Suprapubic skin (tissue), 4 donors: ENCODE data around the gene ATP1B2. TPM values are rescaled to one million over a fixed set of nuclear protein-coding genes. Genes with fewer than 3 reads are reported as not detected.

ENCODE experiments used
- DNase-seq, 2 donors: peaks; one replicate each; pipeline ENCODE4 v3.0.0-alpha.2; 2019; ENCODE audit warnings: low spot score in 2 of 2
- H3K27ac ChIP-seq: fragments of 200-600 bp; sonication (generic); one replicate; pipeline ENCODE4 v1.5.1; 2019
- H3K27me3 ChIP-seq: fragments of 200-600 bp; sonication (generic); one replicate; pipeline ENCODE4 v1.5.1; 2019
- H3K36me3 ChIP-seq: fragments of 200-600 bp; sonication (generic); one replicate; pipeline ENCODE4 v1.5.1; 2019
- H3K4me1 ChIP-seq: fragments of 200-600 bp; sonication (generic); one replicate; pipeline ENCODE4 v1.5.1; 2019
- H3K4me3 ChIP-seq: fragments of 200-600 bp; sonication (generic); one replicate; pipeline ENCODE4 v1.5.1; 2019; ENCODE audit warnings: mild to moderate bottlenecking
- H3K9me3 ChIP-seq: fragments of 200-600 bp; sonication (generic); one replicate; pipeline ENCODE4 v1.5.1; 2019
- CTCF ChIP-seq, 2 donors: fragments of 200-600 bp in 1 of 2; fragments of 450-650 bp in 1 of 2; sonication (generic) in 1 of 2; IDR thresholded peaks; one replicate each; pipeline ENCODE4 v1.5.1; 2016 to 2019; ENCODE audit warnings: antibody characterized with exemption in 2 of 2, mild to moderate bottlenecking in 1 of 2, moderate library complexity in 1 of 2
- EP300 ChIP-seq: sonication (generic); formaldehyde crosslinking; IDR thresholded peaks from one replicate; pipeline ENCODE4 v1.6.1; 2017; ENCODE audit warnings: antibody characterized with exemption
- POLR2A ChIP-seq, 2 donors: fragments of 450-650 bp; IDR thresholded peaks; one replicate each; pipeline ENCODE4 v1.6.1; 2017; ENCODE audit warnings: antibody characterized with exemption in 2 of 2, mild to moderate bottlenecking in 2 of 2, moderate library complexity in 2 of 2
- POLR2AphosphoS5 ChIP-seq, 3 donors: sonication (generic); formaldehyde crosslinking; IDR thresholded peaks; one replicate each; pipeline ENCODE4 v1.6.1; 2017; ENCODE audit warnings: antibody characterized with exemption in 3 of 3
- WGBS: methylation state at CpG from one replicate; pipeline ENCODE4 v1.1.5; 2018; 5-methylcytosine and 5-hydroxymethylcytosine counted together
- total RNA-seq, 4 donors: library from RNA; depleted of rRNA; stranded (reverse); fragments of >200 nt; gene quantifications; one replicate each; pipeline ENCODE4 v1.1.0, GENCODE V29; 2016

Gene ATP1B2
- total RNA-seq, 4 donors from 2014 or later: 0.49 to 4.2 (median 0.74) TPM

- no peak overlapping the region for H3K4me3 ChIP-seq
- no peaks in the 10 kb centered on the region for H3K9me3 ChIP-seq
- TF ChIP-seq EP300 (no peak), POLR2AphosphoS5 (IDR thresholded peaks at IDR 0.05) (no peak), POLR2A (IDR thresholded peaks at IDR 0.05) (no peak), CTCF (IDR thresholded peaks at IDR 0.05) (no peak)
- H3K4me1 ChIP-seq: peaks cover 20% of the 10 kb centered on the region
- H3K36me3 ChIP-seq: peaks cover 24% of the 10 kb centered on the region
- H3K27ac ChIP-seq: no peak overlapping the region
- 97% methylated on average over 13 of the region's 14 CpGs for WGBS
- H3K27me3 ChIP-seq: peaks cover 27% of the 10 kb centered on the region
- DNase-seq: no peak
Observed at GRCh38 chr17:7701681-7702080, 51.0 kb downstream of the ATP1B2 start.

GRCh38 chr17:7702776-7703175 lies 52.0 kb downstream of the ATP1B2 start:
- Histone ChIP-seq H3K4me1 (peaks cover 20% of the 10 kb centered on the region), H3K4me3 (no peak overlapping the region), H3K36me3 (peaks cover 24% of the 10 kb centered on the region), H3K27ac (no peak overlapping the region), H3K9me3 (no peaks in the 10 kb centered on the region), H3K27me3 (peaks cover 32% of the 10 kb centered on the region)
- DNase-seq: no peak
- 80% methylated on average over 1 of the region's 13 CpGs for WGBS
- TF ChIP-seq CTCF (IDR thresholded peaks at IDR 0.05) (no peak), EP300 (no peak), POLR2AphosphoS5 (IDR thresholded peaks at IDR 0.05) (no peak), POLR2A (IDR thresholded peaks at IDR 0.05) (no peak)

GRCh38 chr17:7703584-7704479 lies 53.1 kb downstream of the ATP1B2 start:
- TF ChIP-seq POLR2A (IDR thresholded peaks at IDR 0.05): no peak
- TF ChIP-seq CTCF (IDR thresholded peaks at IDR 0.05): no peak
- TF ChIP-seq POLR2AphosphoS5 (IDR thresholded peaks at IDR 0.05): no peak
- no peak for TF ChIP-seq EP300
- 19% methylated on average over 19 of the region's 24 CpGs for WGBS
- peak in 1 of 2 donors; percentile 63 for DNase-seq
- Histone ChIP-seq H3K4me3 (peak overlapping the region; percentile 58), H3K36me3 (peaks cover 24% of the 10 kb centered on the region), H3K4me1 (peaks cover 20% of the 10 kb centered on the region), H3K27ac (no peak overlapping the region), H3K27me3 (peaks cover 35% of the 10 kb centered on the region), H3K9me3 (no peaks in the 10 kb centered on the region)

GRCh38 chr17:7704601-7705268 lies 54.0 kb downstream of the ATP1B2 start, which contains the start of gene EFNB3:
Gene EFNB3, plus strand, starts transcription at chr17:7705202. Its CDS starts 397 bp downstream, at chr17:7705599.
- peak within 1 kb of the TSS; percentile 58 for H3K4me3 ChIP-seq
- peaks cover 24% of the 10 kb centered on the region for H3K36me3 ChIP-seq
- TF ChIP-seq EP300 (no peak), POLR2A (IDR thresholded peaks at IDR 0.05) (no peak), POLR2AphosphoS5 (IDR thresholded peaks at IDR 0.05) (no peak), CTCF (IDR thresholded peaks at IDR 0.05) (no peak)
- peaks cover 20% of the 10 kb centered on the region for H3K4me1 ChIP-seq
- WGBS: 1% methylated on average over 41 of the region's 45 CpGs
- H3K27me3 ChIP-seq: peaks cover 35% of the 10 kb centered on the region
- DNase-seq: no peak
- no peaks in the 10 kb centered on the region for H3K9me3 ChIP-seq
- no peak within 1 kb of the TSS for H3K27ac ChIP-seq
